Measurements from ENCODE around the gene SCAPER. TPM values are rescaled to one million over a fixed set of nuclear protein-coding genes. Genes with fewer than 3 reads are reported as not detected.
"Not testable (repeated sequence)": the region's sequence is repeated elsewhere in the genome, so short reads cannot be mapped to it uniquely, and the experiment has no call there.

SCAPER gene
- total RNA-seq, 1 donor from 2014 or later = 24.7 TPM

DNA sequence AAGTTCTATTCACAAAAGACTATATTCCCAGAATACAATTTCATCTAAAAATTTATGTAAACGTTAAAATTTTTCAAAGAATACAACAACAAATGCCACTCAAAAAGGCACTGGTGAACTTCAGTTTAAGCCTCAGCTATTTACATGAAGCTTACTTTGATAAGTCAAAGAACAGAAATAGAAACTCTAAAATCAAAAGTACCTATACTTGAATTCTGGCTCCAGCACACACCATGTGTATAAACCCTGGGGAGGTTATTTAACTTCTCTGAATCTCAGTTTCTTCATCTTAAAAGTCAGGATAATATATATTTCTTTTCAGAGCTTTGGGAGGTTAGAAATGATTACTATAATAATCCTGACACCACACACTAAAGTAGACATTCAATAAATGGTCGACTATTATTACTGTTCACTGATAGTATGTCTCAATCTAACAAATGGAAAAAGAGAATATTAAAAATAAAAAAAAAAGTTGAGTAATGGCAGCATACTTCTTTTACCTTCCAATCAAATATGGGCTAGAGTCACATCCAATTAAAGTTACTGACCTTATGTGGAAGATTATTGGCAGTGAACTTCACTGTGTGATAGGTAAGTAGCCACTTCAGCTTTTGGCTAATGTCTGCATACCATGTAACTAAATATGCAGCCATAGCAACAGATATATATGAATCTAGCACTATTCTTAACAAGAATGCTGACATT, 320.1 kb downstream of the SCAPER start:
- DNase-seq (ENCODE audit: low spot score) = no peak

DNA sequence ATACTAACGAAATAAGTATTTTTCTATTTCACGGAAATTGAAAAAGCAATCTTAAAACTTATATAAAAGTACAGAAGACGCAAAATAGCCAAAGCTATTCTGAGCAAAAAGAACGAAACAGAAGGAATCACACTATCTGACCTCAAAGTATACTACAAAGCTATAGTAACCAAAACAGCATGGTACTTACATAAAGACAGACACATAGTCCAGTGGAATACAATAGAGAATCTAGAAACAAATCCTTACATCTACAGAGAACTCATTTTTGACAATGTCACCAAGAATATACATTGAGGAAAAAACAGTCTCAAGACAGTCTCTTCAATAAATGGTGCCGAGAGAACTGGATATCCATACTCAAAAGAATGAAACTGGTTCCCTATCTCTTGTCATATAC, 322.6 kb downstream of the SCAPER start:
- no peak for DNase-seq (ENCODE audit: low spot score)

DNA sequence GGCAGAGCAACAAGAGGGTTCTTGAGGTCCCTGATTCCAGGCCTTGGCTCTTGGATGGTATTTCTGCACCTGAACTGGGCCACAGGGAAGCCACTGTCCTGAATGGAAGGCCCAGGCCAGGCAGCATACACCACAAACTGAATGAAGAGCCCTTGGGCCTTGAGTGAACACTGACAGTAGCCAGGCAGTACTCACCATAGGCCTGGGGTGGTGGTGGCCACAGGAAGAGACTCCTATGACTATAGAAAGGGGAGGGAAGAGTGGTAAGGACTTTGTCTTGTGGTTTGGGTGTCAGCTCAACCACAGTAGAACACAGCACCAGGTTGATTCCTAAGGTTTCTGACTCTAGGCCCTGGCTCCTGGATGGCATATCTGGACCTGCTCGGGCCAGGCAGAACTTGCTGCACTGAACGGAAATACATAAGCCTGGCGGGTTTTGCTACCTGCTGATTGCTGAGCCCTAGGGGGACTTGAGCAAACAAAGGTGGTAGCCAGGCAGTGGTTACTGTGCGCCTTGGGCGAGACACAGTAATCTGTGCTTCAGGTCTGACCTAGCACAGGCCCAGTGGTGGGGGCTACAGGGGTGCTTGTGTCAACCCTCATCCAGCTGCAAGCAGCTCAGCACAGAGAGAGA, 327.1 kb downstream of the SCAPER start:
- DNase-seq (ENCODE audit: low spot score) = peak; percentile 73

DNA sequence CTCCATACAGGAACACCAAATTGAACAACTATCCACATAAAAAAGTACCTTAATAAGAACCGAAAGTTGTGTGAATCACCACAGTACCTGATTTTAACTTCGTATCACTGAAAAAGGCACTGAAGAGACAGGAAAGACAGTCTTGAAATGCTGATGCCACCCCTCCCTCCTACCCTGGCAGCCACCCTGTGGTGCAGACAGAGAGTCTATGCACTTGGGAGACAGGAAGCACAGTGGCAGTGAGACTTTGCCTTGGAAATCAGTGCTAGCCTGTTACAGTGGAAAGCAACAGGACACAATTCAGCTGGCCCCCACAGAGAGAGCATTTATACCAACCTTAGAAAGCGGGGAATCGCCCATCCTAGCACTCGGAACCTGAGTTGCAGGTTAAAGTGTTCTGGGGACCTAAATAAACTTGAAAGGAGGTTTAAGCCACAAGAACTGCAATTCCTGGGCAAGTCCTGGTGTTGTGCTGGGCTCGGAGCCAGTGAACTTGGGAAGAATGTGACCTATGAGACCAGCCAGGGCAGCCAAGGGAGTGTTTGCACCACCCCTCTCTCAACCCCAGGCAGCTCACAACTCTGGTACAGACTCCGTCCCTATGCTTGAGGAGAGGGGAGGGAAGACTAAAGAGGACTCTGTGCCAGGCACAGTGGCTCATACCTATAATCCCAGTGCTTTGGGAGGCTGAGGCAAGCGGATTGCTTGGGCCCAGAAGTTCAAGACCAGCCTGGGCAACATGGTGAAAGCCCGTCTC, 328.4 kb downstream of the SCAPER start:
- DNase-seq (ENCODE audit: low spot score) = peak; percentile 87

DNA sequence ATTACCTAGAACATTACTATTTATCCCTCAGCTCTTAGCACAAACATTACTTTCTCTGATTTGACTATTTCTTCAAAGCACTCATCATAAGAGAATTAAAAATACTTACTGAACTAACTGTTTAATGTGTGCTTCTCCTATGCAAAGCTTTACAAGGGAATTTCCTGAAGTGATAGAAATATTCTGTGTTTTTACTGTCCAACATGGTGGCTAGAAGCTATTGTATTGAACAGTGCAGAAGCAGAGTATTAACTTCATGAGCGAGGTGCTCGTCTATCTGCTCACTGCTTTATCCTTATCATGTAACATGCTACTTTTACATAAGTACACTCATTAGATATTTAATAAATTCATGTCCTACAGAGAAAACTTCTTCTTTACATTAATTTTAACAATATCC, 329.5 kb downstream of the SCAPER start:
- no peak for DNase-seq (ENCODE audit: low spot score)

DNA sequence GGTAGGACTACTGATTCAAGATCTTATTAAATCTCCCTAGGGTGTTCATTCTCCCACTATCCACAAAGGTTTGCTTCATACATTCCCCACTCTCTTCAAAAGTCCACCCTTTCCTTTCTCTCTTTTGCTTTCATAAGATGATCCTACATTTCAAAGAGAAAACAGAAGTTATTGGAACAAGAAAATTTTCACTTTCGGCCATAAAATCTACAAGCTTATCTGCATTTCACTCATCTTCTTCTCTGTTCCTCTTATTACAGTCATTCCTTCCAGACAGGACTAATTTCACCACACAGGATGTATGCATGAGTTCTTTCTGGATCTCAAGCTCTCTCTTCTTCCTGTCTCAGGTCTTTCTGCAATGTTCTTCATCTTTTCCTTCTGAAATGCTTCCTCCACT, 329.9 kb downstream of the SCAPER start:
- no peak for DNase-seq (ENCODE audit: low spot score)

DNA sequence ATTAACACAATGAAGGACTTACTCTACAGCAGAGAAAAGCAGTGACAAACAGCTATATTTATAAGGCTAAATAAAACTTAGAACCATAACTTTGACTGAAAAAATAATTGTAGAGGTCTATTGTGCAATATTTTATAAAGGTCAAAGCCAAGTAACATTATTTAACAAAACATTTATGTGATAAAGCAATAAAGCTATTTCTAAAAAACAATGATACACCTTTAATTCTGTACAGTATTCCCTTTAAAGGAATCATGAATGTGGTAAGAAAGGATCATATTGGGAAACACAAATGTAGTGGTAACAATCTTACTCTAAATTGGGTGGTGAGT, 332.2 kb downstream of the SCAPER start:
- DNase-seq (ENCODE audit: low spot score) = no peak

DNA sequence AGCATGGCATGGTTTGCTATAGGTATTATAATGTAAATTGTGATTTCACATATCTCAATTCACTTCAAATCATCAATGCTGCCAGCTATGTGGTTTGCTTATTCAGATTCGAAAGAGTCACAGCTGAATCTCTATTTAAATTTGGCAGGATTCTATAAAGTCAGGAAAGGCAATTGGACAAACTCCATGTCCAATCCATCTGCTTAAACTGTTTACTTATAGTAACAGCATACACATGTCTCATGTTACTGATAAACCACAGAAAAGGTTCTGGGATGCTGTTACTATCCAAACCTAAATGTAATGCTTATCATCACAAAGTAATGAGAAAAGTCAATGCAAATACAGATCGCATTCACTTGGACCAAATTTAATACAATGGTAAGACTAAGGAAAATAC, 338.9 kb downstream of the SCAPER start:
- no peak for DNase-seq (ENCODE audit: low spot score)

DNA sequence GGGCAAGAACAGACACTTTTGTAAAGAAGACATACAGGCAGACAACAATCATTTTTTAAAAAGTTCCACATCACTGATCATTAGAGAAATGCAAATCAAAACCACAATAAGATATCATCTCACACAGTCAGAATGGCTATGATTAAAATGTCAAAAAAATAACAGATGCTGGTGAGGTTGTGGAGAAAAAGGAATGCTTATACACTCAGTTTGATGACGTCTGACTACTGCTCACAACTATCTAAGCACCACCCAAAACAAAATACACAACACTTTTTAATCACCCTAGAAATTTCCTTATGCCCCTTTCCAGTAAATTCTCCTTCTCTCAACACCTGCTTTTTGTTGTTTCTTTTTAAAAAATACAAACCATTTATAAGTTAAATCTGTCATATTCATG, 339.8 kb downstream of the SCAPER start:
- DNase-seq (ENCODE audit: low spot score) = no peak

DNA sequence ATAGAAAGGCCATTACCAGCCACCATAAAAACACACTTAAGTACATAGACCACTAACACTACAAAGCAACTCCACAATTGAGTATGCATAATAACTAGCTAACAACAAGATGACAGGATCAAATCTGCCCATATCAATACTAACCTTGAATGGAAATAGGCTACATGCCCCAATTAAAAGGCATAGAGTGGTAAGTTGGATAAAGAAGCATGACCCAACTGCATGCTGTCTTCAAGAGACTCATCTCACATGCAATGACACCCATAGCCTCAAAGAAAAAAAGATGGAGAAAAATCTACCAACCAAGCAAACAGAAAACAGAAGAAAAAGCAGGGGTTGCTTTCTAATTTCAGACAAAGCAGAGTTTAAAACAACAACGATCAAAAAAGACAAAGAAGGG, 349.9 kb downstream of the SCAPER start:
- DNase-seq (ENCODE audit: low spot score) = no peak

DNA sequence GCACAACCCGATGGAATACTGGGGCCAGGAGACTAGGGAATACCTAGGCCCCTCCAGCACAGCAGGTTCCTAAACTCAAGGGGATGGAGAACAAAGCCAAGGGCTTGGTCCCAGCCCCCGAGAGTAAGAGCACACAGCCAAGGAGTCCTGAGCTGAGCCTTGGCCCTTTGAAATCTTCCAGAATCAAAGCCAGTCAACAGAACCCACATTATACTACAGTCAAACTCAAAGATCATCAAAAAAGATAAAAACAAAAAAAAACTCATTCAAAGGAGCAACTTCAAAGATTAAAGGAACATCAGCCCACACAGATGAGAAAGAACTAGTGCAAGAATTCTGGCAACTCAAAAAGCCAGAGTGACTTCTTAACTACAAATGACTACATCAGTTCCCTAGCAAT, 351.6 kb downstream of the SCAPER start:
- DNase-seq (ENCODE audit: low spot score) = no peak

DNA sequence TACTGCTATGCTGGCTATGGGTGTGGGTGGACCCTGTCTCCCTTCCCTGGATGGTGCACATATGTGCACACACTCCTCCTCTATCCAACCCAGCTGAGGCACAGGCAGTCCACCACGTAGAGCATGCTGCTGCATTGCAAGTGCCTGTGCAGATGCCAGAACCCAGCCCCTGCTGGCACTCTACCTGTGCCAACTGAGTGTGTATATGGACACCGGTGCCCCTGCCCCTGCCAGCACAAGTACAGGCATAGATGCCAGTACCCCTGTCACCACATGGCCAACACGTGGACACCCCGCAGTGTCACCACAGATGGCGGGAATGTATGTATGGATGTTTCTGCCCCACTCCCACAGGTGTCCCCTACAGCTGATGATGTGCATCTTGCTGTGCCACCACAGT, 352.0 kb downstream of the SCAPER start:
- no peak for DNase-seq (ENCODE audit: low spot score)

DNA sequence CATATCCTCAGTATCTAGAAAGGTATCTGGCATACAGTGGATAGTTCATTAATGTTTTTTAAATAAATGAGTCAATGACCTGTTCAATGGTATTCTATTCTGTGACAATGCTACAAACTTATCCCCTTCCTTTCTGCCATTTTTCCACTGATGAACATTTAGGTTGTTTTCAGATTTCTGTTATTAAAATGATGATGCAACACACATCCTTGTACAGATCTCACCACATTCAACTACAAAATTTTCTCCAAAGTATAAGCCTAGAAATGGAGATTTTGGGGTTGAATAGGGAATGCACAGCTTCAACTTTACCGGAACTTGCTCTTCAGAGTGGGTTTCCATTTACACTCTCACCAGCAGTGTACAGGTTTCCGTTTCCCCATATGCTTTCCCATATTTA, 358.3 kb downstream of the SCAPER start:
- no peak for DNase-seq (ENCODE audit: low spot score)

DNA sequence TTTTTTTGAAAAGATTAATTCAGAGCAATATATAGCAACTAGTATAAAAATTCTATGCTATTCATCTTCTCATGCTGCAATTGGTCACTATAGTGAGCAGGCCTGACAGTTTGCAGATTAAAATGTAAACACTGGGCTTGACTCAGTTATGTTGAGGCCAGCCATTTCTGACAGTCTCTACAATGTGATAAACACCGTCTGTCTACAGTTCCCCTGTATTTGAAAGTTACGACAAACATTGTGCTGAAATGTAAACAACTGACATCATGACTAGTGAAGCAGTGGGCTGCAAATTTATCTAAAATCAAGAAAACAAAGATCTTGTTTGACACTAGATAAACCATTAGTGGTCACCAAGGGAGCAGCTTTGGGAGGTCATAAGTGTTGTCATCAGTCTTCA, 371.1 kb downstream of the SCAPER start:
- DNase-seq (ENCODE audit: low spot score) = no peak

DNA sequence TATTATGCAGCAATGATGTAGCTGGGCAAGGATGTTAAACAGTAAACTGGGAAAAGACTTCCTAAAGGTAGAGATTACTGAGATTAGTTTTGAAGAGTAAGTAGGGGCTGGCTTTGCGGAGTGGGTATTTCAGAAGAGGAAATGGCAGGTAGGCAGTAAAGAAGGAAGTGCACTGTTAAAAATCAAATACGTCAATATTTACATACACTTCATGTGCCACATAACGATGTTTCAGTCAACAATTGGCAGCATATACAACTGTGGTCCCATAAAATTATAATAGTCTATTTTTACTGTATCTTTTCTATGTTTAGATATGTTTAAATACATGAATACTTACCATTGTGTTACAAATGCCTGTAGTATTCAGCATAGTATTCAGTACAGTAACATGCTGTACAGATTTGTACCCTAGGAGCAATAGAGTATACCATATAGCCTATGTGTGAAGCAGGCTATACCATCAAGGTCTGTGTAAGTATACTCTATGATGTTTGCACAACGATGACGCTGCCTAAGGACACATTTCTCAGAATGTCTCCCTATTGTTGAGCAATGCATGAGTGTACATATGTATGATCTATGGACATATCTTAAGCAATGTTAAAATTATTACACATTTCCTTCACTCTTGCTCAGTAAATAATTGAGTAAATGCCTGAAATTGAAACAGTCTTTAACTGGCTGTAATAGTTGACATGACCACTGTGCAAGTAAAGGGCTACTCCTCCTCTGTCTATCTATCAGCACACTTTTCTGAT, 371.9 kb downstream of the SCAPER start:
- no peak for DNase-seq (ENCODE audit: low spot score)

DNA sequence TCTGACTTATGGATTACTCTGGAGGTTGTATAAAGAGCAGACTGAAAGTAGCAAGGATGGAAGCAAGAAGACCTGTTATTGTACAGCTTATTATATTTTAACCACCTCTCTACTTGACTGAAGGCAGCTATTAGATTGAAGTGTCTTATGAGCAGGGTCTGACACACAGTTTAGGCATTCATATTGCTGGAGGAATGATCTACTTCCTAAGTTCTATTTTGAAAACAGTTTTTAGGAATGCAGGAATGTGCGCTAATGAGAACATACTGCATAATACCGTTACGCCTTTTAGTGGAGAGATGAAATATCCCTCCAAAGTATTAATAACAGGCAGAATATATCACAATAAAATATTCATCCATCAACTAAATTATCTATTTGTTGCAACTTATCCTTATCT, 375.2 kb downstream of the SCAPER start:
- DNase-seq (ENCODE audit: low spot score) = no peak

DNA sequence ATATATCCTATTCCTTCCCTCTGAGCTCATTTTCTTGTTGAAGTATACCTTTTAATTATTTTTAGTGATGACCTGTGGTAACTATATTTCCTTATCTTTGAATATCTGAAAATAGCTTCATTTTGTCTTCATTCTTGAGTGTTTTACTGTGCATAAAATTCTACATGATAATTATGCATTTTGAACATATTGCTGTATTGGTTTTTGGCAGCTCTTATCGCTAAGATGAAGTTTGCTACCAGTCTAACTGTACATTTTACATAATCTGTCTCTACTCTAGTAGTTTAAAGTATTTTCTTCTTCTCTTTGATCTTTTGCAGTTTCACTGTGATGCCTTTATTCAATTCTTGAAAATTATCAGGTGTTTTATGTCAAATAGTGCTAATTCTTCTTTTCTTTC, 379.0 kb downstream of the SCAPER start:
- no peak for DNase-seq (ENCODE audit: low spot score)

DNA sequence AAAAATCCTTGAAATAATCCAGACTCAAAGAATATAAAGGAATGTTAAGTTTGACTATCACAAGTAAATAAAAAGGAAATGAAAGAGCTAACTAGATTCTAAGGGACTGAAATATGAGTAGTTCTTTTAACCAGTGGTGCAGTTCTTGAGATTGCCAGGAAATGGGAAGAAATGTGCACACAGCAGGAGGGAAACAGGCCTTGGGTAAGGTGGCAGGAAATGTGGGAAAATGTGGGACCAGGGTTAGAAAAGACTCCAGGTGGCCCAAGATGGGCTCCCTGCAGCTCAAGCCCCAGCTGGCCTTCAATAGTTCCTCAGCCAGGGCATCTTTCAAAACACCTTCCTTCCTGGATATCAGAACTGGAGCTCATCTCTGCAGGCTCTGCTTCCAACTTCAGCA, 387.2 kb downstream of the SCAPER start:
- DNase-seq (ENCODE audit: low spot score) = no peak

DNA sequence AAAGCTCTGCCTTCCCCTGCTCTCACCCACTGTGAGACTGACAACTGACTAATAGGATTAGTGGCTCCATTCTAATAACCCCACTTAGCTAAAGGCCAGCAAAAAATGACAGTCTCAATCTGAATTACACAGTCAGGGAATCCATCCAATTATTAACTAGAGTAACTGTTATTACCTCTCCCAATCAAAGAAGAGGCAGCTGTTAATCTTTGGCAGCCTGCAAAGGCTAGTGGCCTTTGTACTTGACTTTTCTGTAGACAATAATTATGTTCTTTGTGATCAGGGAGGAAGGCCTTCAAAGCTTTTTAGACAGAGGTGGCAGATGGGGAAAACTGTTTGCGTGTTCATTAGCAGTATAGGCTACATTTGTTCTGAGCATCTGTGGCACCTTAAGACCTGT, 390.9 kb downstream of the SCAPER start:
- DNase-seq (ENCODE audit: low spot score) = no peak

DNA sequence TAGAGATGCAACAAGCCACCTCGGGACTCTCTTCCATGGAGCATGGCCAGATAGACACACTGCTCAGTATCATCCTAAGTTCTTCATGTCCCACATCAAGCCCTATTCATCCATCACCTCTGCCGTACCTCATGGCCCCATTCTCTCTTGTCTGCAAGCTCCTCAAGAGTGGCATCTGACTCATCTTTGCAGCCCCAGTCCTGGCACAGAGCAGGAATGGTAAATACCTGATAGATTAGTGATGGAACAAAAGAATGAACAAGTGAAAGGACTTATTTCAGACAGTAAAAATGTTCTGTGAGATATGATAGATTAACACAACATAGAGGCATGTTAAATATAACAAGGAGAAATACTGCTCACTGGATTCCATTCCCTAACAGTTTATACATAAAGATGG, 392.2 kb downstream of the SCAPER start:
- no peak for DNase-seq (ENCODE audit: low spot score)

DNA sequence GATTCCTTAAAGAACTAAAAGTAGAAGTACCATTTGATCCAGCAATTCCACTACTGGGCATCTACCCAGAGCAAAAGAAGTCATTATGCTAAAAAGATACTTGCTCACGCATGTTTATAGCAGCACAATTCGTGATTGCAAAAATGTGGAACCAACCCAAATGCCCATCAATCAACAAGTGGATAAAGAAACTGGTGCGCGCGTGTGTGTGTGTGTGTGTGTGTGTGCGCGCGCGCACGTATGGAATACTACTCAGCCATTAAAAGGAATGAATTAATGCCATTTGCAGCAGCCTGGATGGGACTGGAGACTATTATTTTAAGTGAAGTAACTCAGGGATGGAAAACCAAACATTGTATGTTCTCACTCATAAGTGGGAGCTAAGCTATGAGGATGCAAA, 394.5 kb downstream of the SCAPER start:
- not testable (repeated sequence) for DNase-seq (ENCODE audit: low spot score)

DNA sequence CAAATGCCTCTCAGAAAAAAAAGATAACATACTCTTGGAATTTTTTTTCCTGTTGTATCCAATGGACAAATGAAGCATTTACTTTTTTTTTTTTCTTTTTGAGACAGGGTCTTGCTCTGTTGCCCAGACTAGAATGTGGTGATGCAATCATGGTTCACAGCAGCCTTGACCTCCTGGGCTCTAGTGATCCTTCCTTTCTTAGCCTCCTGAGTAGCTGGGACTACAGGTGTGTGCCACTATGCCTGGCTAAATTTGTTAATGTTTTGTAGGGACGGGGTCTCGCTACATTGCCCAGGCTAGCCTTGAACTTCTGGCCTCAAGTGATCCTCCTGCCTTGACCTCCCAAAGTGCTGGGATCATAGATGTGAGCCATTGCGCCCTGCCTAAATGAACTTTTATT, 401.3 kb downstream of the SCAPER start:
- DNase-seq (ENCODE audit: low spot score) = no peak
